IPS DF 4.7 (cell line): ENCODE results near the gene TMEM200B.
"Not testable (repeated sequence)": the region's sequence is repeated elsewhere in the genome, so short reads cannot be mapped to it uniquely, and the experiment has no call there.

Experiments
- DNase-seq: peaks from one replicate; pipeline ENCODE4 v3.0.0-alpha.2; 2013; ENCODE audit warnings: low spot score; ENCODE audit errors: extremely low read depth

Gene TMEM200B

DNA sequence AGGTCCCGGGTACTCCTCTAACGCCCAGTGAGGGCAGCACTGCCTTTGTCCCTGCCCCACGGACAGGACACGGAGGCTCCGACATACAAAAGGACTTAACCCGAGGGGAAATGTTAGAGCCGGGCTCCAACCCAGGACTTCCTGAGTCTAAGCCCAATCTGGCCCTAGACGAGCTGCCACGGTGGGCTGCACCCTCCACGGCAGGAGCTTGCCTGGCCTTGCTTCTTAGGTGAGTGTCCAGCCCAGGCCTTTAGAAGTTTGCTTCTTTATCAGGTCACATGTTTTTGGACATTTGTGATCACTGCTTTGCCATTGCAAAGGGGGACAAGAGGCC is 11.0 kb upstream of the TMEM200B start:
- DNase-seq, result no peak

DNA sequence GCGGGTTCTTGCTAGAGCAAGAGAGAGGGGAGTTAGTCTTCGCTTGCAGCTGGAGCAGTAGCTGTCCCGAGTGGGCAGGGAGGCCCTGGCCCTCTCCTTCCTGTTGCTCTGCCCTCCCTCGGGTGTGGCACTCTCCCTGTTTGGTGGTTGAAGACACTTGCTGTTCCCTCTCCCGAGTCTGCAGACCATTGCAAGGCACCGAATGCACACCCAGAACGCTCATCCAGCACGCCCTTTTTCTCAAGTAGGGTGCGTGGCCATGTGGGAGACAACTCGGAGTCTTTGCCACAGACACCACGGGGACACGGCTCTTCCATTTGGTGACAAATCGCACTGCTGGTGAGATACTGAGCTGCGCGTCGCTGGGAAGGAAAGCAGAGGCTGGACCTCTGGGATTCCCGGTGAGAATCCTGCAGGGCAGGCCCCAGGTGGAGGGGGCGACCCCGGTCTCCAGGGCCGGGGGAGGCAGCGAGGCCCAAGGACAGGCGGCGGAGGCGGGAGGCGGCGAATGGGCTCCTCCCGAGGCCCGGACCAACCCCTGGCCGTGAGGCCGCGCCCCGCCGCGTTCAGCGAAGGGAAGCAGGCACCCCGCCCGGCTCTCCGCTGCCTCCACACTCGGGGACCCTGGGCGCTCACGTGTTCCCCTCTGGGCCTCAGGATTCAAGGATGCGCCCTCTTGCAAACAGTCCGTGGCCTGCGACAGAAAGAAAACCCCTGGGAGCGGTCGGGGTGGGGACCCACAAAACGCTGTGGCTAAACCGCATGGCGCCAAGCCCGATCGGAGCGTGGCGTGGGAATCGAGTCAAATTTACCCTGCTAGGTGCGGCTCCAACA is 10.4 kb upstream of the TMEM200B start:
- DNase-seq, result no peak

GRCh38 chr1:29131056-29131455 is 7.4 kb upstream of the TMEM200B start:
- not testable (repeated sequence) for DNase-seq

- DNase-seq, result no peak
These were observed 6.2 kb upstream of the TMEM200B start for GRCh38 chr1:29129916-29130315.

DNA sequence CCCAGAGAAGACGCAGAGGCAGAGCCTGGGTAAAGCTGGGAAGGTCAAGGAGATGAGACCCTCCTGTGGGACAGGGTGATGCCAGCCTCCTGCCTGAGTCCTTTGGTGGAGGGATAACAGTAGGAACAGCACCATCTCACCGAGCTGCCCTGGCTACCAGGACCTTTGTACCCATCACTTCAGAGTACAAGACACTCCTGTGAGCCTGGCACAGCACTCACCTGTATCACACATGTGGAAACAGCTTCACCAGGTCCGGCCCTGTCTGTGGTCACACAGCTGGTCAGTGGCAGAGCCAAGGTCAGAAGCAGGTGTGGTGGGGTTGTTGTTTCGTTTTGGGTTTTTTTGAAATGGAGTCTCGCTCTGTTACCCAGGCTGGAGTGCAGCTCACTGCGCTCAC is 5.0 kb upstream of the TMEM200B start:
- DNase-seq, result no peak

DNA sequence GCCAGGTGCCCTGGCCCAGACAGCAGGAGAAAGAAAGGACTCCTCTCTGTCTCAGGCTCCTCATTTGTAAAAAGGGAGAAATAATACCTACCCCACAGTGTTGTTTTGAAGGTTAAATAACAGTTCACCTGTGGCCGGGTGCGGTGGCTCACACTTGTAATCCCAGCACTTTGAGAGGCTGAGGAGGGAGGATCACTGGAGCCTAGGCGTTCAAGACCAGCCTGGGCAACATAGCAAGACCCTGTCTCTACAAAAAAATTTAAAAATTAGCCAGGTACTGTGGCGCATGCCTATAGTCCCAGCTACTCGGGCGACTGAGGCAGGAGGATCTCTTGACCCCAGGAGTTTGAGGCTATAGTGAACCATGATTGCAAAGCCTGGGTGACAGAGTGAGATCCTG is 2.5 kb upstream of the TMEM200B start:
- no peak for DNase-seq

DNA sequence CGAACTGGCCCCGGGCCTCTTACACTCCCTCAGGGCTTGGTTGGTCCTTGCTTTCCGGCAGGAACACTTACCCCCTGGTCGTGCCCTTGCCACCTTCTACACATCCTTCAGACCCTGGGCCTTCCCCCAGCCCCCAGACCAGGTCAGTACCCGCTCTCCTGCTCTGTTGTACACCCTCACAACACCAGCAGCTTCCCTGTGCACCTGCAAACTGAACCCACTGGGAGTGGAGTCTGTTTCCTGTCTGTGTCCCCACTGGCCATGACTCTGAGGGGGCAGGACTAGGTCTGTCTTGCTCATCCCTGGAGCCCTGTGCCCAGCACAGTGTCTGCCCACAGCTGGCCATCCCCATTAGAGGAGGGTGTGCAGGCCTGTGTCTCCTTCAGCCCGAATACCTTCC is 2.1 kb upstream of the TMEM200B start:
- DNase-seq, result no peak

GRCh38 chr1:29125237-29125641 is 1.5 kb upstream of the TMEM200B start:
- DNase-seq, result no peak

GRCh38 chr1:29124366-29125236 is 898 bp upstream of the TMEM200B start:
- DNase-seq, result no peak

DNA sequence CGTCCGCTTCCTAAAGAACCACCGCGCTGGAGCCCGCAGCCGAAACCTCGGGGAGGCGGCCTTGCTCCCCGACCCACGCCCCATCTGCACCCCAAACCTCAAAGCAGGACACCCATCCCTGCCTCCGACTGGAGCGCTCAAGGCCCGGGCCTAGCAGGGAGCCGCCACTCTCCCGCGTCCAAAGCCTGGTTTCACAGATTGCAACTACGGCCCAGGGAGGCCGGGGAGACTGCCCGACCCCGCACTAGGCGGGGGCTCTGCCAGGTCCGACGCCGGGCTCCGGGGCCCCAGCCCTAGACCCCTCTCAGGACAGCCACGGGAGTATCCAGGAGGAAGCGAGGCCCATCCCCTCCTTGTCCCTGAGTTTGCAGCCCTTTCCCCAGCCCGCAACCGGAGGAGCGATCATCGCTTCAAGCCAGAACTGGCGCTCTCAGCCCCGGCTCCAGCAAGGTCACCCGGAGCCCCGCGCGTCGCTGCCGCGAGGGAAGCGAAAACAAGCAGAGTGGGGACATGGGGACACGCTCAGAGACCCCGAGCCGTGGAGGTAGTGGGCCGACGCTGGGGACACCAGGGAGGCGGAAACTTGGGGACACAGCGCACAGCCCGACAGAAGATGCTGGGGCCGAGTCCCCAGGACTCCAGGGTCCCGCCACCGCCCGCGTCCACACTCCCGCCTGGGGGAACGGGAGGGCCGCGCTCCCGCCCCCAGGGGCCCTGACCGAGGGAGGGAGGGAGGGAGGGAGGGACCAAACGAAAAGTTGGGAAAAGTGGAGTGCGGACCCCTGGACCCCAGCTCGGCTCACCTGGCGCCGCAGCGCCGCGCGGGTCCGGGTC is 433 bp downstream of the TMEM200B start:
- DNase-seq, result no peak

- DNase-seq, result no peak
These were observed 1.0 kb downstream of the TMEM200B start for GRCh38 chr1:29122682-29123052.

GRCh38 chr1:29121936-29122681 is 1.6 kb downstream of the TMEM200B start:
- DNase-seq, result no peak

DNA sequence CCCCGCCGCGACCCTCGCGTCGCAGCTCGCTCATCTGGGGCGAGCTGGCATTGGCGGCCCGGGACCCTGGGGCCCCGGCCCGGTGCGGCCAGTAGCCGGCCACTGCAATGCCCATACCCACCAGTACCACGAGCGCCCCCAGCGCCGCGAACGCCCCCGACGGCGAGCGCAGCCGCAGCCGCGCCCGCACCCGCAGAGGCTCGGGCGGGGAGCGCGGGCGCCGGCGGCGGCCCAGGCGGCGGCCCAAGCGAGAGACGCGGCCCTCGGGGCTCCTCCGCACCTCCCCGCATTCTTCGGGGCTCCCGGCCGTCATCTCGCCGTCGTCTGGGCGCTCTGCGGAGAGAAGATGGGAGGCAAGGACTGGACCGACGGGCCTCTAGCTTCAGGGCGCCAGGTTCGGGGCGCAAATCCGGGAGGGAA is 2.2 kb downstream of the TMEM200B start:
- DNase-seq, result no peak

DNA sequence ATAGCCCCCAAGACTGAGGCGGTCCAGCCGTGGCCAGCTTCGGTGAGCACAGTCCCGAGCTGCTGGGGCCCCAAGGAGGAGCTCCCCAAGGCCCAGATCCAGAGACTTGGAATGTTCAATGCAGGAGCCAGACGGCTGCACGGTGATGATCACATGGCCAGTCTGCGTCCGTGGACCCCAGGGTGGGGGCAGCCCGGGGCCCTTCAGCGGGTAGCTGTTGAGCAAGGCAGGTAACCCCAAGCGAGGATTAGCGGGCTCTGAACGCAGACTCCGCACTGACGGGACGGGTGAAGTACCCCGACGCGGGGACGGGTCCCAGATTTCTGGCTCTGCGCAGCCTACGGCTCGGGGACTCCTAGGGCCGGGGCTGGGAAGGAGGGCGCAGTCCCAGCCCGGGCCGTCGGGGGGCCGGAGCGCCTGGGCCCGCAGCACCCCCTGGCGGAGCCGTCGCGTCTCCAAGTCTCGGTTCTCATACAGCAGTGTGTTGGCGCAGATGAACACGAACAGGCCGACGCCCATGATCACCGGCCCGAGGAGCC is 2.7 kb downstream of the TMEM200B start:
- DNase-seq, result no peak

DNA sequence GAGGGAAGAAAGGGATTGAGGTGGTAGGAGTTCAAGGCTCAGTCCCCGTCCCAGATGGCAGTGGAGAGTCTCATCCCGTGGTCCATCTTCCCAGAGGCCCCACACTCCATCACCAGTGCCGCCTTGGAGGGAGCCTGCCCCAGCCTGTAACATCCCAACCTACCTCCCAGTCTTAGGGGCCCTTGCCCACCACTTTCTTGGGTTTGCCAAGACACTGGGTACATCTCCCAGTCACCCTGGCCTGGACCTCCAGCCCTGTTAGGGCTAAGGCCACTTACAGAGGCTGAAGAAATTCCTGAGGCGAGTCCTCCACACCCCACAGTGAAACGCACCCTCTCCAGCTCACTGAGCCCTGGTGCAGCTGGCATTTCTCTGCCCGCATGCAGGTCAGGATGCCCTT is 3.3 kb downstream of the TMEM200B start:
- no peak for DNase-seq

DNA sequence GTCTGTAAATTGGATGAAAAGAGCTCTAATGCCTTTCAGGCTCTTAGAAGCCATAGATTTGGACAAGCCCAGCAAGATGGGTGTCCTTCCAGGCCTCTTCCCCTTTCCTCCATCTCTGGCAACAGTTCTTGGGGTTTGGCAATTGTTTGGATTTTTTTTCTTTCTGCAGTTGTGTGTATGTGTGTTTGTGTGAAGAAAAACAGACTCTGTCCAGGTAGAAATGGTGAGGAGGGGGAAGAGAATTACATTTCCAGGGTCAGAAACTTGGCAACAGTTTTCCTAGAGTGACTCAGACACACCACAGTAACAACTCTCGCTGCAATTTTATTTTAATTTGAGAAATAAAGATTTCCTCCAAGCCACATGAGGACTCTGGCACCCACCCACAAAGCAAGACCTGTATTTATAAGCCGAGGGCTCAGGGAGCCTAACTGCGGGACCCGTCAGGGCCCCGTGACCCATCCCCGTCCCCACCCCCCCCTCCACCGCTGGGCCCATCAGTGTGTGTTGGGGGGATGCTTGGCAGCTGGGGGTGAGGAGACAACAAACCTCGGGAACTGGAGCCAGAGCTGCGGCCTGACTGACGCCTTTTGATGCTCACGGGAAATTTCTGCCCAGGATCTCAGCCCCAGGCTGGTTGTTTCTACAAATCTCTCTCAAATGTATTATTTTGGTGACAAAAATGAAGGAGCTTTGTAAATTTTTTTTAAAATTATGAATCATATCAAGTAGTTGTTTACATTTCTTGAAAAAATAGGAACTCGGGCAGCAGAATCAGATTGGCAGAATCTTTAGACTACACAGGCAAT is 4.4 kb downstream of the TMEM200B start:
- no peak for DNase-seq

DNA sequence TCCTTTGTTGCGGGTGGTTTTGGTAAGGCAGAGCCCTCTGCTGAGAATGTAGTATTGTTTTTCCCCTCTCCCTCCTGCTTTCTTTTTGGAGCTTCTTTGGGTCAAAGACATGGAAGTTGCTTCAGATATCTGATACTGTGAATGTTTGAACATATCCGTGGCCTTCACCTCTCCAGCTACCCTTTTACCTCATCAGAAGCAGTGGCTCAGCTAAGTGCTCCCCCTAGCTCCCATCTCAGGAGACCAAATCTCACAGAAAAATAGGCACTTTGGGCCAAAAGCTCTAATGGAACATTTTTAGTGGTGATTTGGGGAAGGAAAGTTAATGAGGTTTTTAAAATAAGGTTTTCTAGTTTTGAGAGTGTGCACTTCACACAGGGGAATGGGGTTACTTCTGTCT is 6.3 kb downstream of the TMEM200B start:
- DNase-seq, result no peak

- DNase-seq, result no peak
These were observed 9.0 kb downstream of the TMEM200B start for GRCh38 chr1:29114654-29115053.

DNA sequence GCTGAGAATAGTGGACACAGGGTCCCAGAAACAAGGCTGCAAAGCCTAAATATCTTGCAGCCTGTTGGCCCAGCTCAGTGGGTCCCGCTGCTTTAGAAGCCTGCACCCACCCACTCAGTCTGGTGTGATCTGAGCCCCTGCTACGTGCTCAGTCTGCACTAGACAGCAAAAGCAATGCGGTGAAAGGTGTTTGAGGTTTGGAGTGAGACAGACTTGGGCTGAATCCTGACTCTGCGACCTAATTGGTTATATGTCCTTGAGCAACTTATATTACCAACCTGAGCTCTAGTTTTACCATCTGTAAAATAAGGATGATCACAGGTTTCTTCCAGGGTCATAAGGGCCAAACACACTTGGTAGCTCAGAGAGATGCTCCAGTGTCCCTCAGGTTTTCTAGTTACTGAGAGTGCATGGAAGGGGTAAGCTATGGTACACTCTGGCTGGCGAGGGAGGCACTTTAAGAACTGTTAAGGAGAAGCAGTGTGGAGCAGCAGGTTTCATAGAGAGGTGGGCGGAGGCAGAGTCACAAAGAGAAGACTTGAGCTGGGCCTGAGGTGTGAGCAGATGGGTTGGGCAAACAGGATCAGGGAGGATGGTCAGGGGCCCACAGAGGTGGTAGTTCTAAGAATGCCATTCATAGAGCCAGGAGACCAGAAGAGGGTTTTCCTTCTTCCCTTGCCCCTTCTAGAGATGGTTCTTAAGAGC is 10.1 kb downstream of the TMEM200B start:
- no peak for DNase-seq
